ENCODE results near the gene AACS.
A peak's percentile ranks its signal among the peaks of the same experiment; 100 is the strongest.
"Not testable (repeated sequence)": the region's sequence is repeated elsewhere in the genome, so short reads cannot be mapped to it uniquely, and the experiment has no call there.

The AACS gene

DNA sequence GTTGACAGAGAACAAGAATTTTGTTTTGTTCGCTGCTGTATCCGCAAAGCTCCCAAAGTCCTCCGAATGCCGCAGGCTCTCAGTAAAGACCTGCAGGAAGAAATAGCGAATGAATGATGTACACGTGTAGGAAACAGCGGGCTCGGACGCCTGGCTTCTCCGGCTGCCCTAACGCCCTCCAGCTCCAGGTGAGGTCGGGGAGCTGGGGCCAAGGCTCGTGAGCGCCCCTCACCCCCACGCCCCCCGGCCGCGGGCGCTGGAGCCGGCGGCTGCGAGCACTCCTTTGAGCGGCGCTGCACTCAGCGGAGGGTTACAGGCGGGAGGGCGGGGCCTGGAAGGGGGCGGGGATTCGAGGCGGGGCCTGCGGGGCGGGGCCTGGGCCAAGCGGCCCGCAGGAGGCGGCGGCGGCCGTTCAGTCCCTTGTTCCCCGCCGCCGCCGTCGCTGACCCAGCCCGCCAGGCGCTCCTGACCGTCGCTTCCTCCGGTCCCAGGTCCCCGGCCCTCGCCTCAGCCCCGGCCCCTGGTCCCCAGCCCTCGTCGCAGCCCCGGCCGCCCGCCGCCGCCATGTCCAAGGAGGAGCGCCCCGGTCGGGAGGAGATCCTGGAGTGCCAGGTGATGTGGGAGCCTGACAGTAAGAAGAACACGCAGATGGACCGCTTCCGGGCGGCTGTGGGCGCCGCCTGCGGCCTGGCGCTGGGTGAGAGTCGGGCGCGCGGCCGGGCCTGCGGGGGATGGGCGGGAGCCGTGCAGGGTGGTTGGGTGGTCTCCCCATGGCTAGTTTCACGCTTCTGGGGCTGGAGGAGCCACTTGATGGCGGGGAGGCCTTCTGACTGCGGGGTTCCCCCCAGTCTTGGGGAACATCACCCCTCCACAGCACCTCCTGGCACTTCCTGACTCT lies at the start of gene AACS:
Gene AACS (plus strand): TSS at position 415 of the 898 bp plus-strand sequence. CDS start 150 bp downstream, at position 565.
- peak; percentile 83 to 86 for DNase-seq

DNA sequence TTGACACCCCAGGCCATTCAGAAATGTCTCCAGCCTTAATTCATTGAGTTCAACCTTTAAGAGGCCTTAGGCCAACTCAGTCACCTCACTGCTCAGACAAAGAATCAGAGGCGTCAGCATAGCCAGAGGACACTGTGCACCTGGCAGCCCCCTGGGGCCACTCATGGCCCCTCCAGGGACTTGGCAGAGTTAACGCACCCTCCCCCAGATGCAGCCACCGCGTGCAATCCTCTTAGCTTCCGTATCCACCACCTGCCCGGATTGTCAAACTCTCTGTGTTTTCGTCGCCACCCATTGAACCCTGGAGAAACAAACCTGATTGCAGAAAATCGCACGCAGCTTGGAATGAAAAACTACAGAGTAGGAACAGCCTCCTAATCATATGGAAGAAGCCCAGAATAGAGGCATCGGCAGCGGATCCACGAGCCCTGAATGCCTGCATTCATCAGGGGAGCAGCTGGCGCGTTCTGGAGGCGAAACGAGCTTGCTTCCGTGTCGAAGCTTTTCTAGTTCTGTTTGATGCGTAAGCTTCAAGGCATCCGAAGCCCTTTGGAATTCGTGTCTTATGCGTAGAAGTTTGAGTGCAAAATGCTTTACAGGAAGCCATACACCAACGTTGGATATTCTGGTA lies 49.4 kb upstream of the AACS start:
- no peak for DNase-seq

- no peak for DNase-seq
Measured at GRCh38 chr12:125017801-125018200, 47.4 kb upstream of the AACS start.

DNA sequence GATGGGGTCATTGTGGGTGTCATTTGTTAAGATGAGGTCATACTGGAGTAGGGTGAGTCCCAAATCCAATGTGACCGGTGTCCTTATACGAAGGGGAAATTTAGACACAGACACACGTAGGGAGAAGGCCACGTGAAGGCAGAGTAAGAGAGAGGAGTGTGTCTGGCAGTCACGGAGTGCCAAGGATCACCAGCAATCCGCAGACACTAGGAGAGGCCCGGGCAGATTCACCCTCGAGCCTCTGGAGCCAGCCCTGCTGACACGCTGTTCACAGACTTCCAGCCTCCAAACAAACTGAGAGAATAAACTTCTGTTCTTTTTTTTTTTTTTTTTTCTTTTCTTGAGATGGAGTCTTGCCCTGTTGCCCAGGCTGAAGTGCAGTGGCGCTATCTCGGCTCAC lies 46.9 kb upstream of the AACS start:
- DNase-seq: no peak

GRCh38 chr12:125021096-125021495 lies 44.1 kb upstream of the AACS start:
- DNase-seq: no peak

DNA sequence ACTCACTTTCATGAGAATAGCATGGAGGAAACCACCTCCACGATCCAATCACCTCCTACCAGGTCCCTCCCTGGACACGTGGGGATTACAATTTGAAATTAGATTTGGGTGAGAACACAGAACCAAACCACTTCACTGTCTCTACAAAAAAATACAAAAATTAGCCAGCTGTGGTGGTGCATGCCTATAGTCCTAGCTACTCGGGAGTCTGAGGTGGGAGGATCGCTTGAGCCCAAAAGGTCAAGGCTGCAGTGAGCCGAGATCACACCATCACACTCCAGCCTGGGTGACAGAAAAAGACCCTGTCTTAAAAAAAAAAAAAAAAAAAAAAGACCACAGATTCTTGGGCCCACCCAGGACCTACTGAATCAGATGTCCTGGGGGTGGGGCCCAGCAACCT lies 43.5 kb upstream of the AACS start:
- DNase-seq: no peak

- DNase-seq: no peak
Measured at GRCh38 chr12:125023065-125023464, 42.2 kb upstream of the AACS start.

DNA sequence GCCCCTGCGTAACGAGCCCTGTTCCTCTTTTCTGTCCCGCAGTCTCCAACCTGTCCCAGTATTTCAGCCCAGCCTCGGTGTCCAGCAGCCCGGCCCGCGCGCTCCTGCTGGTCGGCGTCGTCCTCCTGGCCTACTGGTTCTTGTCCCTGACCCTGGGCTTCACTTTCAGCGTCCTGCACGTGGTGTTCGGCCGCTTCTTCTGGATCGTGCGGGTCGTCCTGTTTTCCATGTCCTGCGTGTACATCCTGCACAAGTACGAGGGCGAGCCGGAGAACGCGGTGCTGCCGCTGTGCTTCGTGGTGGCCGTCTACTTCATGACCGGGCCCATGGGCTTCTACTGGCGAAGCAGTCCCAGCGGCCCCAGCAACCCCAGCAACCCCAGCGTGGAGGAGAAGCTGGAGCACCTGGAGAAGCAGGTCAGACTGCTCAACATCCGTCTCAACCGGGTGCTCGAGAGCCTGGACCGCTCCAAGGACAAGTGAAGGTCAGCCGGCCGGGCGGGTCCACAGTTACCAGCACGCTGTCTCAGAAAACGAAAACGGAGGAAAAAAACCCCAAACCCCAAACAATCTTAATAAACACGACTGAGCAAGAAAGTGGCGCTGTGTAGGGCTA lies 40.2 kb upstream of the AACS start:
- DNase-seq: no peak

GRCh38 chr12:125025606-125026235 lies 39.5 kb upstream of the AACS start:
- DNase-seq: no peak

GRCh38 chr12:125028106-125028505 lies 37.1 kb upstream of the AACS start:
- DNase-seq: no peak

DNA sequence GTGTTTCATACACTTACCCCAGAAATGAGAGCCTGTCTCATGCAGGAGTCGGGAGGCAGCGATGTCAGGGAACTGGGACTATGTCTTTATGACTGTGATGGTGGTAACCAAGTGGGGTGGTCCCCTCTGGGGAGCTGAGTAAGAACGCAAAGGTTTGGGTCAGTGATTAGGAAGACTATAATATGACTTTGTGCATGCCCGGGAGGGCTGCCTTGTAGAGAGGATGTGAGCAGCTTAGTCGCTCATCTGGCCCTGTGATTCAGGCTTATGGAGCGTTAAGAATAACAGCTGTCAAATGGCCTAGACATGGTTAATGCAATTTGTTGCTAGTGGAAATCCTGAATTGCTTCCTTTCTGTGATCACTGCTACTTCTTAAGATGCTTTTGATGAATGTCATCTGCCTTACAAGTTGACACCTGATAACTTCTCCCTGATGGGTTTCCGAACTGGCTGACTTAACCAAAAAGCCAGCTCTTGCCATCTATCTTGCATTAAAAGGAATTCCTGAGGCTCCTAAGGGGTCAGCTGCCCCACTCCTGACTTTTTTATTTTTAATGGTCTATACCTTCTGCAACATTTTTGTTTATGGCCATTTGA lies 35.4 kb upstream of the AACS start:
- DNase-seq: no peak

DNA sequence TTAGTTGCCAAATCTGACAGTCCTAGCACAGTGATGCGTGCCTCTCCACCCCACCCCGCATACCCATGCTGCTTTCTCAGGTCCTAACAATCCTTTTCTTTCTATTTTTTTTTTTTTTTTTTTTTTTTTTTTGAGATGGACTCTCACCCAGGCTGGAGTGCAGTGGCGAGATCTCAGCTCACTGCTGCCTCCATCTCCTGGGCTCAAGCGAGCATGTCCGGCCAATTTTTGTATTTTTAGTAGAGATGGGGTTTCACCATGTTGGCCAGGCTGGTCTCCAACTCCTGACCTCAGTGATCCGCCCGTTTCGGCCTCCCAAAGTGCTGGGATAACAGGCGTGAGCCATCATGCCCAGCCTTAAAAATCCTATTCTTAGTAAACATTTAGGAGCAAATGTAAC lies 33.8 kb upstream of the AACS start:
- DNase-seq: not testable (repeated sequence)

- no peak for DNase-seq
Measured at GRCh38 chr12:125032466-125033152, 32.6 kb upstream of the AACS start.

- DNase-seq: no peak
Measured at GRCh38 chr12:125033288-125033687, 31.9 kb upstream of the AACS start.

- no peak for DNase-seq
Measured at GRCh38 chr12:125038976-125039625, 26.1 kb upstream of the AACS start.

GRCh38 chr12:125049093-125049458 lies 16.2 kb upstream of the AACS start:
- DNase-seq: no peak

GRCh38 chr12:125050446-125050845 lies 14.8 kb upstream of the AACS start:
- no peak for DNase-seq

DNA sequence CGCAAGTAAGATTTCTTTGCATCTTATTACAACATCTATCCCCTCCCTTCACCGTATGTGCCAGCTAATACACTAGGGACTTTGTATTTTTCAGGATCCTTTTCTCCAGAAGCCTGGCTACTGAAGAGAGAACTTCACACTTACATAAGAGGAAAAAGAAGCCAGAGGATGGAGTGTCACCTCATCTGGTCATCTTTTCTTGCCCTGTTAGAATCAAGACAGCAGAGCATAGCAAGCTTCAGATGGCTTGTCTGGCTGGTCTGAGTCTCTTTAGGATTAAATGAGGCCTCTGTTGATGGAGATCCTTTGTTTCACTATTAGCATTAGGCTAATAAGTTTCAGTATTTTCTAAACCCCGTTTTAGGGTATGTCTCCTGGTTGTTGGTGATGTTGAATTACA lies 14.4 kb upstream of the AACS start:
- DNase-seq: no peak

DNA sequence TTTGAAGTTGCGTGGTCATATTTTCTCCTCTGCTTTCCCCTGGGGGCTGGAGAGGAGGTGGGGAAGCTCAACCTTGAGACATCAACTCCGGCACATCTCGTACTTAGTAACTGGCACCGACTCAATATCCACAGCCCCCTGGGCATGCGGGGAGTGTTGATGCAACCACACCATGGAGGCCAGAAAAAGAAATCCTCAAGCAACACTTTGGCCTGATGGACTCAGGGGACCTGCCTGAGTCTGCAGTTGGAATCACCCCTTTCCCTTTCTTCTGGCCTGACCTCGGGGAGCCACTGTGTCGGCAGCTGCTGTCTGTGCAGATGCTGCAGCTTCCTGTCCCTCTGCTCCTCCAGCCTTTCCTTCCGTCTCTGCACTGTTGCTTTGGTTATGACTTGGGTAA lies 11.4 kb upstream of the AACS start:
- no peak for DNase-seq

GRCh38 chr12:125055591-125055990 lies 9.6 kb upstream of the AACS start:
- no peak for DNase-seq

DNA sequence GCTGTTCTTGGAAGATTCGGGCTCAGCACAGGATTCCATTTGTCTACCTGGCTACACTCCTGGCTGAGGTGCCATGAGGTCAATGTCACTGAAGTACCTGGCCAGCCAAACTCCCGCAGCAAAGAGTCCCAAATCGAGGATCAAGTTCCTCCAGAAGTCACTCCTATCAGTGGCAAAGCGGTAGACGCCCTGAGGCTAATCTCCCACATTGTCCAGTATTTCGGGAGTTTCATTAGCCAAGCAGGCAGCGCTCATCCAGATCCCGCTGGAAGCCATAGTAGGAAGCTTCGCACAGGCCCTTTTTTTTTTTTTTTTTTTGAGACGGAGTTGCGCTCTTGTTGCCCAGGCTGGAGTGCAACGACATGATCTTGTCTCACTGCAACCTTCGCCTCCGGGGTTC lies 8.9 kb upstream of the AACS start:
- no peak for DNase-seq

- DNase-seq: no peak
Measured at GRCh38 chr12:125057708-125058107, 7.5 kb upstream of the AACS start.
